Endothelial cell of umbilical vein (primary cell): ENCODE data around the gene PLD1. TPM values are rescaled to one million over a fixed set of nuclear protein-coding genes. Genes with fewer than 3 reads are reported as not detected.
"Not testable (repeated sequence)": the region's sequence is repeated elsewhere in the genome, so short reads cannot be mapped to it uniquely, and the experiment has no call there.

ENCODE experiments used
- BruUV-seq: library from RNA; stranded (reverse); fragments of 400-500 nt; replicated peaks from 2 replicates; lab custom pipeline; 2021; lab: Mats Ljungman, UMichigan
- CTCF ChIA-PET: fragments of 300-600, 350-600 bp; sonication (Branson Sonifier 250); formaldehyde crosslinking; loops from one replicate; lab custom pipeline; 2021; ENCODE audit warnings: antibody characterized with exemption, inconsistent platforms; lab: Charles Lee
- POLR2A ChIA-PET: fragments of 300-600, 350-600 bp; sonication (Branson Sonifier 250); formaldehyde crosslinking; loops from one replicate; lab custom pipeline; 2021; ENCODE audit warnings: antibody characterized with exemption, inconsistent platforms; lab: Charles Lee
- DNase-seq: peaks from one replicate; pipeline ENCODE4 v3.0.0-alpha.2; 2011; ENCODE audit warnings: low read depth, low spot score
- FAIRE-seq: peaks from 2 replicates; lab custom pipeline; 2011; peaks lifted over from hg19 to GRCh38; lab: Jason Lieb, UNC
- H2AFZ ChIP-seq: 2 replicates; pipeline ENCODE4 v1.6.0; 2012; ENCODE audit warnings: low read depth, low read length, control low read depth, inconsistent platforms
- H3K27ac ChIP-seq: 2 replicates; pipeline ENCODE4 v1.5.1; 2011; ENCODE audit warnings: low read depth, mild to moderate bottlenecking, control low read depth, low read length, moderate library complexity; ENCODE audit not compliant: insufficient read depth
- H3K27me3 ChIP-seq, 2 experiments: 2 replicates each; pipeline versions ENCODE4 v1.6.0 to v1.6.1; 2011; ENCODE audit warnings: low read length in 2 of 2, mixed read lengths in 1 of 2; ENCODE audit not compliant: control insufficient read depth in 2 of 2, insufficient read depth in 2 of 2
- H3K36me3 ChIP-seq, 2 experiments: 2 replicates in 1 of 2; 3 replicates in 1 of 2; pipeline ENCODE4 v1.5.1; 2011; ENCODE audit warnings: low read length in 2 of 2, mild to moderate bottlenecking in 1 of 2, moderate library complexity in 1 of 2; ENCODE audit not compliant: control insufficient read depth in 2 of 2, insufficient read depth in 2 of 2; ENCODE audit errors: extremely low read depth in 1 of 2
- H3K4me1 ChIP-seq: 3 replicates; pipeline ENCODE4 v1.5.1; 2011; ENCODE audit warnings: mild to moderate bottlenecking, low read length; ENCODE audit not compliant: control insufficient read depth, insufficient read depth; ENCODE audit errors: extremely low read depth
- H3K4me2 ChIP-seq: 2 replicates; pipeline ENCODE4 v1.6.1; 2011; ENCODE audit warnings: low read length, control low read depth, mixed read lengths; ENCODE audit not compliant: insufficient read depth
- H3K4me3 ChIP-seq, 3 experiments: fragments of 200-600 bp in 1 of 3; sonication (generic), shearing (Covaris generic) in 1 of 3; replicated peaks in 1 of 3; 2 replicates each; pipeline ENCODE4 v1.5.1; 2011 to 2016; ENCODE audit warnings: control low read depth in 3 of 3, low read length in 3 of 3, mild to moderate bottlenecking in 2 of 3, inconsistent platforms in 1 of 3, low read depth in 1 of 3, moderate library complexity in 1 of 3; ENCODE audit not compliant: insufficient read depth in 1 of 3
- H3K79me2 ChIP-seq: 2 replicates; pipeline ENCODE4 v1.6.0; 2012; ENCODE audit warnings: low read length, inconsistent platforms; ENCODE audit not compliant: control insufficient read depth, insufficient read depth
- H3K9ac ChIP-seq: replicated peaks from 2 replicates; pipeline ENCODE3; 2011; ENCODE audit warnings: low read length, control low read depth; ENCODE audit not compliant: insufficient read depth; ENCODE audit errors: extremely low read depth
- H3K9me1 ChIP-seq: replicated peaks from 3 replicates; pipeline ENCODE4 v1.6.0; 2011; ENCODE audit warnings: mild to moderate bottlenecking, low read length; ENCODE audit not compliant: control insufficient read depth, insufficient read depth; ENCODE audit errors: extremely low read depth
- H3K9me3 ChIP-seq: replicated peaks from 2 replicates; pipeline ENCODE4 v1.5.1; 2012; ENCODE audit warnings: low read length, inconsistent platforms; ENCODE audit not compliant: control insufficient read depth, insufficient read depth
- H4K20me1 ChIP-seq: replicated peaks from 2 replicates; pipeline ENCODE3; 2011; ENCODE audit warnings: mild to moderate bottlenecking, low read length; ENCODE audit not compliant: control insufficient read depth, insufficient read depth; ENCODE audit errors: extremely low read depth
- CTCF ChIP-seq, 2 donors: IDR thresholded peaks; 1 replicate in 1 of 2; 2 replicates in 1 of 2; pipeline ENCODE4 v1.5.1; 2011; ENCODE audit warnings: low read length in 2 of 2, mild to moderate bottlenecking in 2 of 2, moderate library complexity in 2 of 2, control low read depth in 1 of 2, inconsistent platforms in 1 of 2, low read depth in 1 of 2; ENCODE audit not compliant: insufficient read depth in 1 of 2; ENCODE audit errors: extremely low read depth in 1 of 2
- FOS ChIP-seq: IDR thresholded peaks from 2 replicates; pipeline ENCODE4 v1.6.1; 2011; ENCODE audit warnings: mild to moderate bottlenecking, low read length, moderate library complexity, borderline replicate concordance; ENCODE audit not compliant: insufficient read depth
- GATA2 ChIP-seq: IDR thresholded peaks from 2 replicates; pipeline ENCODE4 v1.7.0; 2011; ENCODE audit warnings: low read depth, mild to moderate bottlenecking, moderate library complexity, mixed read lengths, low read length; ENCODE audit not compliant: insufficient read length, insufficient read depth
- JUN ChIP-seq: IDR thresholded peaks from 2 replicates; pipeline ENCODE4 v1.6.1; 2011; ENCODE audit warnings: borderline replicate concordance, low read depth; ENCODE audit not compliant: insufficient read length, insufficient read depth
- MAX ChIP-seq: IDR thresholded peaks from 2 replicates; pipeline ENCODE4 v1.6.1; 2011; ENCODE audit not compliant: insufficient read depth, insufficient read length
- MYC ChIP-seq: IDR thresholded peaks from one replicate; pipeline ENCODE4 v1.6.1; 2011; ENCODE audit warnings: mild to moderate bottlenecking, low read depth, low read length
- POLR2A ChIP-seq: IDR thresholded peaks from 2 replicates; pipeline ENCODE4 v1.6.1; 2012; ENCODE audit warnings: low read depth, mild to moderate bottlenecking, control low read depth, low read length
- POLR2AphosphoS5 ChIP-seq: IDR thresholded peaks from 2 replicates; pipeline ENCODE4 v1.6.1; 2012; ENCODE audit warnings: low read depth, mild to moderate bottlenecking, control low read depth, low read length, moderate library complexity; ENCODE audit not compliant: insufficient read depth
- dilution Hi-C: fragments of 300-500 bp; cut with MboI; formaldehyde crosslinking; loops from one replicate; pipeline ENCODE4 v1.15.0; 2019; ENCODE audit warnings: low sequenced_read_pairs; ENCODE audit not compliant: extremely low pct_ligation_motif_present
- intact Hi-C: fragments of 100-400 bp; cut with micrococcal nuclease; formaldehyde crosslinking; loops from one replicate; pipeline ENCODE4 v1.10.0; 2022
- polyA plus RNA-seq, 4 experiments: library from polyadenylated mRNA; depleted of rRNA in 3 of 4; stranded (reverse) in 3 of 4; unstranded in 1 of 4; fragments of >200 nt; gene quantifications; 2 replicates each; pipeline versions ENCODE4 v1.2.1 to v1.2.3, GENCODE V29; 2011 to 2012; ENCODE audit warnings: missing spikeins in 1 of 4
- total RNA-seq: library from RNA; stranded (reverse); gene quantifications from 2 replicates; pipeline ENCODE4 v1.2.3, GENCODE V29; 2021

The PLD1 gene
- total and polyA plus RNA-seq, 2 donors (not counting 3 experiments of a cell fraction or from before 2014, with no cell fraction given), result 42.0 to 108 TPM

- intact Hi-C loops, result no loop called here
- no peak for FAIRE-seq
- no peak overlapping the region for H2AFZ ChIP-seq
- DNase-seq, result no peak
- H3K9ac ChIP-seq, result no peak overlapping the region
- no peak overlapping the region for H3K27ac ChIP-seq
- H3K4me3 ChIP-seq, result no peak overlapping the region
- TF ChIP-seq CTCF (IDR thresholded peaks at IDR 0.05; ENCODE audit: extremely low read depth in 1 of 2, insufficient read depth in 1 of 2, low read depth in 1 of 2, low read length in 2 of 2) (no peak), FOS (no peak), POLR2AphosphoS5 (no peak), GATA2 (no peak), MAX (no peak), MYC (no peak), POLR2A (no peak), JUN (no peak)
- no peaks in the 10 kb centered on the region for H3K9me3 ChIP-seq
- H3K9me1 ChIP-seq, result no peaks in the 10 kb centered on the region
- POLR2A ChIA-PET, result no interaction called here
- H3K4me1 ChIP-seq, result peaks cover 8% of the 10 kb centered on the region
- CTCF ChIA-PET, result interaction anchor here (1.0 kb wide), 1 partner anchor 602 kb away, joined by 3 read pairs; no protein-coding TSS in a partner anchor
- H3K27me3 ChIP-seq, result no peaks in the 10 kb centered on the region
- dilution Hi-C loops, result no loop called here
- H3K79me2 ChIP-seq, result no peaks in the 10 kb centered on the region
- H3K36me3 ChIP-seq, result no peaks in the 10 kb centered on the region
- BruUV-seq, result no TSS peak
- no peak overlapping the region for H3K4me2 ChIP-seq
- no peaks in the 10 kb centered on the region for H4K20me1 ChIP-seq
These were observed 247.0 kb downstream of the PLD1 start for GRCh38 chr3:171563298-171563697.

DNA sequence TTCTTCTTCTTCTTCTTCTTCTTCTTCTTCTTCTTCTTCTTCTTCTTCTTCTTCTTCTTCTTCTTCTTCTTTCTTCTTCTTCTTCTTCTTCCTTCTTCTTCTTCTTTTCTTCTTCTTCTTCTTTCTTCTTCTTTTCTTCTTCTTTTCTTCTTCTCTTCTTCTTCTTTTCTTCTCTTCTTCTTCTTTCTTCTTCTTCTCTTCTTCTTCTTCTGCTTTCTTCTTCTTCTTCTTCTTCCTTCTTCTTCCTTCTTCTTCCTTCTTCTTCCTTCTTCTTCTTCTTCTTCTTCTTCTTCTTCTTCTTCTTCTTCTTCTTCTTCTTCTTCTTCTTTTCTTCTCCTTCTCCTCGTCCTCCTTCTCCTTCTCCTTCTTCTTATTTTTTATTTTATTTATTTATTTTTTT, 247.8 kb downstream of the PLD1 start:
- DNase-seq, H3K9me1 ChIP-seq, H3K27me3 ChIP-seq, dilution Hi-C loops, H3K4me3 ChIP-seq, intact Hi-C loops, BruUV-seq, H3K36me3 ChIP-seq, H3K79me2 ChIP-seq, H3K9me3 ChIP-seq, H3K9ac ChIP-seq, FAIRE-seq, H3K4me2 ChIP-seq, H2AFZ ChIP-seq, POLR2A ChIA-PET, H3K4me1 ChIP-seq, H3K27ac ChIP-seq, H4K20me1 ChIP-seq: not testable (repeated sequence)
- CTCF ChIA-PET, result interaction anchor here (1.0 to 1.9 kb wide), 2 partner anchors 399 to 601 kb away, joined by 3 to 4 read pairs; no protein-coding TSS in a partner anchor
